ENCODE data around the gene SYT1.

Gene SYT1

GRCh38 chr12:79199166-79199565, 334.6 kb downstream of the SYT1 start:
- H3K27ac ChIP-seq (ENCODE audit: extremely low read depth, low read depth, low read length) = no peak overlapping the region
- H3K36me3 ChIP-seq (ENCODE audit: control insufficient read depth in 2 of 2, insufficient read depth in 1 of 2, low read length in 2 of 2) = no peaks in the 10 kb centered on the region
- H3K9me3 ChIP-seq (ENCODE audit: control insufficient read depth, insufficient read depth, low read depth, low read length) = no peaks in the 10 kb centered on the region
- ChIA-PET CTCF (no interaction called here), POLR2A (no interaction called here)
- TF ChIP-seq ZNF114 (tag by site-specific recombination; IDR thresholded peaks at IDR 0.05) = no peak
- TF ChIP-seq WT1 (tag by site-specific recombination; IDR thresholded peaks at IDR 0.05) = no peak
- no peak for TF ChIP-seq ZNF16 (tag by site-specific recombination; IDR thresholded peaks at IDR 0.05; ENCODE audit: low read depth)
- TF ChIP-seq KLF16 (tag by site-specific recombination; IDR thresholded peaks at IDR 0.05) = no peak
- TF ChIP-seq ZNF610 (tag by site-specific recombination; IDR thresholded peaks at IDR 0.05; ENCODE audit: borderline replicate concordance) = no peak
- TF ChIP-seq ZSCAN16 (tag by site-specific recombination; IDR thresholded peaks at IDR 0.05) = no peak
- no peak for TF ChIP-seq BCL6B (tag by site-specific recombination; IDR thresholded peaks at IDR 0.05)
- no peak for TF ChIP-seq ZNF157 (tag by site-specific recombination; IDR thresholded peaks at IDR 0.05)
- no peak for TF ChIP-seq ZNF658 (tag by site-specific recombination; IDR thresholded peaks at IDR 0.05)
- no peak for TF ChIP-seq ZNF274 (IDR thresholded peaks at IDR 0.05; ENCODE audit: low read length)
- TF ChIP-seq ZNF274 (tag by site-specific recombination; IDR thresholded peaks at IDR 0.05; ENCODE audit: borderline replicate concordance) = no peak
- TF ChIP-seq RBAK (tag by site-specific recombination; IDR thresholded peaks at IDR 0.05) = no peak
- H3K4me3 ChIP-seq (ENCODE audit: low read depth, low read length) = no peak overlapping the region
- H3K4me1 ChIP-seq (ENCODE audit: control insufficient read depth, insufficient read depth, low read length) = no peaks in the 10 kb centered on the region

GRCh38 chr12:79200176-79200575, 335.6 kb downstream of the SYT1 start:
- H3K4me1 ChIP-seq (ENCODE audit: control insufficient read depth, insufficient read depth, low read length) = no peaks in the 10 kb centered on the region
- CTCF ChIA-PET = interaction anchor here (0.6 kb wide), 1 partner anchor 81 kb away, joined by 3 read pairs; no protein-coding TSS in a partner anchor
- no peak overlapping the region for H3K27ac ChIP-seq (ENCODE audit: extremely low read depth, low read depth, low read length)
- no peaks in the 10 kb centered on the region for H3K9me3 ChIP-seq (ENCODE audit: control insufficient read depth, insufficient read depth, low read depth, low read length)
- TF ChIP-seq HOXA7 (CRISPR knock-in tag; IDR thresholded peaks at IDR 0.05; ENCODE audit: borderline replicate concordance) = no peak
- no peak for TF ChIP-seq ZNF701 (tag by site-specific recombination; IDR thresholded peaks at IDR 0.05)
- no peak for TF ChIP-seq ZNF664 (tag by site-specific recombination; IDR thresholded peaks at IDR 0.05)
- TF ChIP-seq ZFP37 (tag by site-specific recombination; IDR thresholded peaks at IDR 0.05) = no peak
- TF ChIP-seq HIC1 (tag by site-specific recombination; IDR thresholded peaks at IDR 0.05) = no peak
- no peak for TF ChIP-seq ZBTB8A (tag by site-specific recombination; IDR thresholded peaks at IDR 0.05)
- no peak for TF ChIP-seq ZNF555 (tag by site-specific recombination; conservative IDR thresholded peaks at IDR 0.05)
- no peak for TF ChIP-seq RBAK (tag by site-specific recombination; IDR thresholded peaks at IDR 0.05)
- TF ChIP-seq ZNF148 (tag by site-specific recombination; IDR thresholded peaks at IDR 0.05; ENCODE audit: borderline replicate concordance) = no peak
- TF ChIP-seq GFI1B (tag by site-specific recombination; IDR thresholded peaks at IDR 0.05) = no peak
- TF ChIP-seq ZNF223 (tag by site-specific recombination; IDR thresholded peaks at IDR 0.05) = no peak
- TF ChIP-seq HOXD13 (CRISPR knock-in tag; IDR thresholded peaks at IDR 0.05; ENCODE audit: borderline replicate concordance) = no peak
- TF ChIP-seq ZNF394 (tag by site-specific recombination; IDR thresholded peaks at IDR 0.05; ENCODE audit: borderline replicate concordance) = no peak
- no peak for TF ChIP-seq ZNF48 (tag by site-specific recombination; IDR thresholded peaks at IDR 0.05)
- no peak for TF ChIP-seq ZNF280C (tag by site-specific recombination; IDR thresholded peaks at IDR 0.05)
- TF ChIP-seq ZNF274 (IDR thresholded peaks at IDR 0.05; ENCODE audit: low read length) = no peak
- TF ChIP-seq ZNF274 (tag by site-specific recombination; IDR thresholded peaks at IDR 0.05; ENCODE audit: borderline replicate concordance) = no peak
- no peak for TF ChIP-seq ZNF433 (tag by site-specific recombination; IDR thresholded peaks at IDR 0.05; ENCODE audit: low read depth)
- H3K4me3 ChIP-seq (ENCODE audit: low read depth, low read length) = no peak overlapping the region
- POLR2A ChIA-PET = no interaction called here
- H3K36me3 ChIP-seq (ENCODE audit: control insufficient read depth in 2 of 2, insufficient read depth in 1 of 2, low read length in 2 of 2) = no peaks in the 10 kb centered on the region

Measured in HEK293 (cell line).